GM03348 (cell line): ENCODE data around the gene PLXNA2.

Source experiments
- DNase-seq: peaks from one replicate; pipeline ENCODE4 v3.0.0; 2012; ENCODE audit warnings: low spot score

PLXNA2 gene

DNA sequence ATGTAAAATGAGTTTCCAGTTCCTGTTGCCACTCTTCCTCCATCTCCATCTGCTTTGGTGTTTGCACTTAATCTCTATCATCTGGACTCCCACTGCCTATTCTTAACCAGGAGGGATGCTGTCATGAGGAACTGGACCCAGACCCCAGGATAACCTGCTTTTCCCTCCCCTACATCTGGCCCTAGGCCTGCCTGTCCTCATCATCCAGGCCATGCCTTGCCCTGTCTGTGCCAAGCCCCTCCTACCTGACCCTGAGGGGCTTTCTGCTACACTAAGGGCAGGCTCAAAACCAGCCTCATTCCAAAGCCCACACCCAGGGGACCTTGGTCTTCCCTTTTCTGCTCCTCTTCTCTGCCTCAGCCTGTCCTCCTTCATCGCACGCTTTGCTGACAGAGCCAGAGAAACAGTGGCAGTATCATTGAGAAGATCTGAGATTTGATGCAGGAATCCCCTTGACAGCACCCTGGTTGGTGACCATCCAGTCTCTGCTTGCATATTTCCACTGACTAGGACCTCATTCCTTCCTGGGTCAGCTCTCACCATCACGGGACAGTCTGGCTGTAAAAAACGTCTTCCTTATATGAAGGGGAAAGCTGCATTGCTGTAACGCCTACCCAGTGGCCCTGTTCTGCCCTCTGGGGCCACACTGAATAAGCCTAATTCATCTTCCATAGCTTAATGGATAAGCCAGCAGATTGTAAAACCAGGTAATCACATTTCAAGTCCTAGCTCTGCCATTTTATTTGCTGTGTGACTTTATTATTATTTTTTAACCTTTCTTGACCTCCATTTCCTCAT is 38.8 kb downstream of the PLXNA2 start:
- DNase-seq = no peak

DNA sequence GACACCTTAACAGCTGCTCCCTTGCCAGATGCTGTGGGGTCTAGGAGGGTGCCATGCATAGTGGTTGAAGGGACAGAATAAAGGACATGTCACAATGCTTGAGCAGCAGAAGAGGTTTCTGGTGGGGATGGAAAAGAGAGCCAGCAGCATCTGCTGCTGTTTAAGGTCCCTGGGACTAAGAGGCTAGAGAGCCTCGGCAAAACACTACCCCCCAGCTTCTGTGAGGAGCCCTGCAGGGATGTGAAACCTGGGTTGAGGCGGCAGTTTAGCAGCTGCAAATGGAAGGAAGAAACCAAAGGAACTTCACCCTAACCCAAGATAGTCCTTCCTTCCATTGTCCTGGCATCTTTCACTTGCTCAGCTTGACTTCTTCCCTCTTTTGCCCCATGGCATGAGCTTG is 39.4 kb downstream of the PLXNA2 start:
- no peak for DNase-seq

DNA sequence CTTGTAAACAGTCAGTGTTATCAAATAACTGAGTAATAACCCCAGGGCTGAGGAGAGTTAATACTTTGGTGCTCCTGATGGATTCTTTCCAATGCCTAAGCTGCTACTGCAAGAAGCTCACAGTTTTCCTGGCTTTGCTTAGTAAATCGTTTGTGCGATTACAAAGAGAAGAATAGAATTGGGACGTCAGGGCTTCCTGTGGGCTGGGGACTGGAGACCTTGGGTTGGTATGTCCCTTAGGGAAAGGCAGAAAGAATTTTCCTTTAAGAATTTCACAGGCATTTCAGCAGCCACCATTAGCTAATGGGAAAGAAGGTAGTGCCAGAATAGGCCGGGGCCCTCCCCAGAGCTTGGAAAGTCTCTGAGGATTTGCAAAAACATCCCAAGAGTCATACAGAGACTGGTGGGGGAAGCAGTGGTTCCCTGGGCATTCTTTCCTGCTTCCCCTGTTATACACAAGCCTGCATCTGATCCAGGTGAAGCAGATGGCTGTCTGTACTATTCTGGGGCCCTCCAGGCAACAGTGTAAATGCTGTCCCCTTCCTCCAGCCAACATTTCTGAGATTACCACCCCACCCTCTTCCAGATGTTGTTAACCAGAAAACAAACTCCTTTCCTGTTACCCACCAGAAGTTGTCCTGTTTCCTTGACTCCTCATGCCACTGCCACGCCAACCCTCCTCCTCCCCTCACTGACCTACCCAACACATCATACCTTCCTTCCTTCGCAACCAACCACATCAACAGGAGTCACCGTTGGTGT is 40.2 kb downstream of the PLXNA2 start:
- peak; percentile 63 for DNase-seq

DNA sequence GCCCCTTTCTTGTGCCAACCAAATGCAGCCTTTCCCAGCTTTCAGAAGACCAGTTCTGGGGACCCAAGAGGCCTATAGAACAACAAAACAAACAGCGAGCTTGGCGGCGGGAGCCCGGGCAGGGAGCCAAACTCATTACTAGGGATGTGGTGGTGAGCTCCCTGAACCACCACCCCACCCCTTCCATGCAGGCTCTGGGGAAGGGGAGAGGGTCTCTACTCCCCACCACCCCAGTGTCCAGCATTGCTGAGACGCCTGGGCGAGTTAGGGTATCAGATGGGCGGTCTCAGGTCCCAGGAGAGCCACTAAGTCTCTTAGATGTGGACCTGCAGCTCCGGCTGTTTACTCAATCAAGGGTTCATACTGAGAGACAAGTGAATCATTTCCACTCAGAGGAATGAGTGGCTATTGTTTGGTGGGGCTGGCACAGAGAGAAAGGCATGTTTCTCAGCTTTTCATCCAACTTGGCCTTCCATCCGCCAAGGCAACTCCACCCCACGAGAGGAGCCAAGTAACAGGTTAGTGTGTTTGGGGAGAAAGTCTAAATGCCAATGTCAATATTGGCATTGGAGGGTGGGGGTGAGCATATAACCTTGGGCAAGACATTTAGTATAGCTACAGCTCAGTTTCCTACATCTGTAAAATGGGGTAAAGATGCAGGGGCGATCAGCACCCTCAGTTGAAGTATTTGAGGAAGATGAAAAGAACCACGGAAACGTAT is 40.9 kb downstream of the PLXNA2 start:
- peak; percentile 64 for DNase-seq

DNA sequence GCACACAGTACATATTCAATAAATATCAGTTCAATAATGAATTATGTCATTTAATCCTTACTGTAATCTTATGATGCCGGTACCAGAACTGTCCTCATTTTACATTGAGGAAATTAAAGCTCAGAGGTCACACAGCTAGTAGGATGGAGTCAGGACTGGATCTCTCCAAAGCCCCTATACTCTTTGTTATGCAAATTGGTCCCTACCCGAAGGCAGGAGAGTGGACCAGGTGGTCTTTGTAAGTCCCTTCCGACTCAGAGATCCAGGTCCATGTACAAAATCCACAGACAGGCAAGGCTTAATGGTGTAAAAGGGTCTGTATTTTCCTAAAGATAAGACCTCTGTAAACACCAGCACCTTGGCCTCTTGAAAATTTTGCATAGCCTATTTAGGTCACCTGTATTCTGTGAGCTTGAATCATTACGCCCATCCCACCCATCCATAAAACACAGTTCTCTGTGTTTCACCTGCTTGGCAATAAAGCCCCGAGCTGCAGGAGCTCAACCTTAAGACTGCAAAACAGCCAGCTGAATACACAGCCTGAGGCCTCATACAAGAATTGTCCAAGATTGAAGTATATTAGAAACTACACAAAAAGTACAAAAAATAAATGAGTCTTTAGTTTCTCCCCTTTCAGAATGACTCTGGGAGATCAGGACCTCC is 41.7 kb downstream of the PLXNA2 start:
- no peak for DNase-seq

DNA sequence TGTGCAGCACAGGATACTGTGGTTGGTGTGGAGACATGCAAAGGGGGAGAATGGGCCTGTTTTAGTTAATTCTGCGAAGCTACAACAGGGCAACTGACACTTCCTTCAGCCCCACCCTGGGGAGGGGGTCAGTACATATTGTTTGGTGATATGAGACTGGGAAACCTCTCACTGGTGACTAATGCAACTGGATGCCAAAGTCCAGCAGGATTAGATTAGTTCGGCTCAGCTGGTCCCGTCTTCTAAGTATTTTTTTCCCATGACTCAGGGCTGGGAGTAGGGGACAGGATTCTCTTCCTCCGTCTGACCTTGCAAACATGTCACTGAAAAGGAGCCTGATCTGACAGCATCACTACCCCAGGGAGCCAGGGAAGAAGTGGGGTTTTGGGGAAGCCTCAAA is 43.0 kb downstream of the PLXNA2 start:
- peak; percentile 88 for DNase-seq

DNA sequence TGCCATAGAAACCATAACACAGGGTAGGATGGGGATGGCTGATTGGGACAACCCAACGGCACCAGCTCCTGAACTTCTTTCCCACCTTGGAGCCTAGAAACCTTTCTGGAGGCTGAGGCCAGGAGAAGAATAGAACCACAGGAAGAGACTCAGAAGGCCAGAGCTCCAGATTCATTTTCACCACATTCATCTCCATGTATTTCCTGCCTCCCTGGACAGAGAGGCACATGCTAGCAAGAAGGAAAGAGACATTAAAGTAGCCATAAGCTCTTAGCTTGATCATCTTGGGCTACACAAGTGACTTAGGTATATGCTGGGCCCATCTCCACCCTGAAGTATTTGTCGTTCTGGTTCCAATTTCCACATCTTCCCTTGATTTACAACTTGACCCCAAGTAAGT is 44.1 kb downstream of the PLXNA2 start:
- DNase-seq = no peak

DNA sequence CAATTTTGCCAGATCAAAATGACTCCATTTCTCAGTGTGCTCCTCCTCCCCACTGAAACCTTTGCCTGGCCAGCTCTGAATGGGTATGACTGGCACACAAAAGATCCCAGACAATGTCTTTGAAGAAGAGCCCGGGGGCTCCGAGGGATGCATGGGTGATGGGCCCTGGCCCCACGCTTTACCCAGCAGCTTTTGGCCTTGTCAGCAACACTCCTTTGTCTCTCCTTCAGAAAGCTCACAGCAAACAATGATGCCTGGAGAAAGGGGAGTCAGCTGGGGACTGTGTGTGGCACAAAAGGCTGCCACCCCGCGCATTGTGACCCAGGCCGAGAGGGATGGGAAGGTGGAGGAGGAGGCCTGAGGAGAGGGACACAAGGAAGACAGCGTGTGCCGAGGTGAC is 45.9 kb downstream of the PLXNA2 start:
- no peak for DNase-seq

DNA sequence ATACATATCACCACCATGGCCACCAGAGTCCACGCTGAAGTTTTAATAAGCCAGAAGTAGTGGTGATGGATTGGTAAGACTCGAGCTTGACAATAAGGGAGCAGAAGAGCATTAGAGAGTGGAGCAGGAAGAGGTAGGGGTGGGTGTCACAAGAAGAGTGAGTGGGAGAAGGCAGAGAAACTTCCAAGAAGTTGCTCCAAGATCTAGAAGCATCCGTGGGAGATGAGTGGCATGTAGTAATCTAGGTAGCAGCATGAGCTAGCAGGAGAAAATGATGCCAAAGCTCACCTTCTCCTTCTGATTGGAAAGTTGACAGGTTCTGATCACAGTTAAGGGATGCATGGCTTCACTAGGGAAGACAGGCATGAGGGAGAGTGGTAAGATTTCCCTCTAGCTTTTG is 49.2 kb downstream of the PLXNA2 start:
- no peak for DNase-seq

DNA sequence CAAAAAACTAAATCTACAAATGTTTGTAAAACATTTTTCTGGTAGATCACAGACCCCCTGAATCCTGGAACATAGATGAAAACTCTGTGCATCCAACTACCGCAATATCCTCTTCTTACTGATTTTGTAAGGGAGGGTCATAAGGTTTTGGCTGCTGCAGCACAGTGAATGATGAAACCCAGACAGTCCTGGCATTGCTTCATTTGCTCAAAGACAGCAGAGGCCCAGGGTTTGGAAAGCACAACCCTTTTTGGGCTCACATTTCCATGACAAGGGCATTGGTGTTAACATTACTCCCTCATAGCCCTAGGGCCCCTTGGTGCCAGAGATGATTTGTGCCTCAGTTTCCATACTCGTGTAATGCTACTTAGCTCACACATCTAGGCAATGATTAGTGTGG is 51.2 kb downstream of the PLXNA2 start:
- peak; percentile 59 for DNase-seq

DNA sequence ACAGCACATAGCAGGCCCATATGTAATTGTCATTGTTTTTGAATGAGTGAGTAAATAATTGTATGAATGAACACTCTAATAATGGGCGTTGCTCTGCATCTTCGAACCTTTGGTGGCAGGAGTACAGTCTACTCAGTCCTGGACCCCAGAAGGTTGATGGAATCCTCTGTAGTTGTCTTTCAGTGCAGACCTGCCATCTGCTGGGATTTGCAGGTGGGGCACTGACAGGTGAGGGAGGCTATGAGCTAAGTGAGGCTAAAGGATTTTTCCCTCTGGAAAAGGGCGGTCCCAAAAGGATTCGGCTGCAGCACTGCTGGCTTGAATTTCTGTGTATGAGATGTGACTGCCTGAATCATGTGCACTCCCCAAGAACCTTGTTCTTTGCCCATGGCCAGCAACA is 53.4 kb downstream of the PLXNA2 start:
- DNase-seq = no peak

DNA sequence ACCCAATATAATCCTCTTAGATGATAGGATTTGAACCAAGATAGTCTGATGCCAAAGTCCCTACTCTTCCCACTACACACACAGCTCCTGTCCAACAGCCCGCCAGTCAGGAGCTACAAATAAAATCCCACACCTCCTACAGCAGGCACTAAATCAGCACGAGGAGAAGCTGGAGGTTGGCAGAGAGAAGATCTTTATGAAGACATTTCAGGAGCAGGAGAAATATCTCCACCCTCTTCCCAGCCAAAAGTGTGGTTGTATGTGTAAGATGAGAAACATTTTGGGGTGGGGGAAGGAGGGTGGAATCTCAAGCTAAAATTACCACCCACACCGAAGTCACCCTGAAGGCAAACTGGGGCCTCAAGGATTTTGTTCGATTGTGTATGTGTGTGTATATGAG is 54.5 kb downstream of the PLXNA2 start:
- no peak for DNase-seq

DNA sequence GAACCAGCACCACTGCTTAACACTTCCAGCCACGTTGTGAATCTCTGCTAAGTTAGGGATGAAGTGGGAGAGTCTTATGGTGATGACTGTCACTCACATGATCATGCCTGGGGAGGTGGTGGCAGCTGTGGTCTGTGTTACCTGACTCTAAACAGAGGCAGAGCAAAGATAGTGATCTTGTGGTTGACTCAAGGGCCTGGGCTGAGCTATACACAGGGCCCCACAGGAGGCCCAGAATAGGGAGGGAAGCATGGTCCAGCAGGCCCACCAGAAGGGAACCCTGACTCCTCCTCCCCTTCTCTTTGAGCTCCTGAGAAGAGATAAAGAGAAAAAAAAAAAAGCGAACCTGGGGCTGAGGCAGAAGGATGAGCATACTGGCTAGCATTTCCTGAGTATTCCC is 55.0 kb downstream of the PLXNA2 start:
- DNase-seq = no peak

DNA sequence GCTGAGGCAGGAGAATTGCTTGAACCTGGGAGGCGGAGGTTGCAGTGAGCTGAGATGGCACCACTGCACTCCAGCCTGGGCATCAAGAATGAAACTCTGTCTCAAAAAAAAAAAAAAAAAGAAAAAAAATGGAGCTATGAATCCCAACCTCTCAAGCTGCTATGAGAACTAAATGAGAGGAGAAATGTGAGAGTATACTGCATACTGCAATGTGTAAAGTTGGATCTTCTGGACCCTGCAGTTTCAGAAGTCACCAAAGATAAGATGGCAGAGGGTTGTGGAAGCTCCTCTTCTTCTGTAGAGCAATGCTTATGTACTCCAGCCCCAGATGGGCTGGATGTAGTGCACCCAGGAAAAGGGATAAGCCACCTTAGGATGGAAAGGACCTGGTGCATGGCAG is 55.6 kb downstream of the PLXNA2 start:
- DNase-seq = no peak

DNA sequence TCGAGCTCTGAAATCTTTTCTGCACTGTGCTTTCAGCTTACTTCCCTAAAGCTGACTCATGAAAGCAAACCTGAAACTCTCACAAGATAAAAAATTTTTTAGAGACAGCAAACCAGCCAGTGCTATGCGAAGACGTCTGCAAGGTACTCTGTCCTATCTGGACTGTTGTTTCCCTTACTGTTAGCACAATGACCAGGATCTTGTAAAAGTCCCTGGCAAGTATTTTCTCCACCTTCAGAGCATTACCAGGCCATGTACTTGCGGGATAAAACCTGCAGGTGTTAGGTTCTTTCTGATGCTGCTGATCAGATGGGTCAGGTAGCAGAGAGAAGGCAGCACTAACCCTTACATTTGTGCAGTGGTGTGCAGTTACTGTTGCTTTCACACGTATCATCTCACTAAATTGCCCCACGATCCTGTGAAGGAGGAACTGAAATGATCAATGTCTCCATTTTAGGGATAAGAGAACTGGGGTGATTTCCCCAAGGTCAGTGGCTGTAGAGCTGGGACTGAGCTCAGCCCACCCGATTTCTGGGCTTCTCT is 56.6 kb downstream of the PLXNA2 start:
- DNase-seq = no peak

DNA sequence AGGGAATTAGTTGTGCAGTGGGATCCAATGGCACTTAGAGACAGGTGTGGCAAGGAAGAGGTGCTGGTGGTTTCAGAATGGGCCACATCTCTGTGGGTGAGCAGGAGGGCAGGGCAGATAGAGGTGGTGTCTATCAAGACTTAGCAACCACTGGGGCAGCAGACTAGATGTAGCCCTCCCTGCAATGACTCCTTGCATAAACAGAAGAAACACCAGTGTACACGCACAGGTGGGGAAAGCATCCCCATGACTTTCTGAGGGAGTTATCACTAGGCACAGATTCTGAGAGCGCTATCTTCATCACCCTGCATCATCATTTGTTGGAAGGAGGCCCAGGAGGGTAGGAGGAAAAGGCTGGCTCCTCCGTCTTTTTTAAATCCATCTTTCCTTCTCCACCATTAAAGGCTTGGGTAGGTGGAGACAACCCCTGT is 58.4 kb downstream of the PLXNA2 start:
- DNase-seq = no peak

DNA sequence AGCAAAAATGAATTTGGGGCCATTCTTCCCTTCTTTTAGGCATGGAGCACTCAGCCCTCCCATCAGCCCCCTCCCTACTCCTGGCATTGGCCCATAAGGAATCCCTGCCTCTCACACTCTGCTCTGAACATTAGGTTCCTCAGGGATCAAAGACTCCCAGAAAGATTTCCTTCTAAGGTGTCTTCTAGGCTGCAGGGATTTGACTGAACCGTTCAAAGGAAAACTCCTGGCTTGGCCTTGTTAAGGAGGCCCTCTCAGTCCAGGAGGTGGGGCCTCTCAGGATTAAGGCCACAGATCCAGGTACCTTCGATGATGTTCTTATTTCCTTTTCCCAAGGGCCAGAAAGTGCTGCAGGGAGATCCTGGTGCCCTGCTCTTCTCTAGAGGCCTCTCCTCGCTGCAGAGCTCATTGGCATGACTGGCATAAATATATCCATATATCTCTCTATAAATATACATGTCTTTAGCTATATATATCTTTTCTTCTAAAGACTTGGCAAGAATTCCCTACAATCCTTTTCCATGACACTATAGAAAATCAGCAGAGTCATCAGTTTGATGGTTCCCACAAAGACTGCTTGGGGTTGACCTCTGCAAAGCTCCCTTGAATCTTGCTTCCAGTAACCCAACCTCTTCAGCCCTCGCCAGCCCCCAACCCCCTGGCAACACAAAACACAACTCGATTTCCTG is 59.1 kb downstream of the PLXNA2 start:
- no peak for DNase-seq

DNA sequence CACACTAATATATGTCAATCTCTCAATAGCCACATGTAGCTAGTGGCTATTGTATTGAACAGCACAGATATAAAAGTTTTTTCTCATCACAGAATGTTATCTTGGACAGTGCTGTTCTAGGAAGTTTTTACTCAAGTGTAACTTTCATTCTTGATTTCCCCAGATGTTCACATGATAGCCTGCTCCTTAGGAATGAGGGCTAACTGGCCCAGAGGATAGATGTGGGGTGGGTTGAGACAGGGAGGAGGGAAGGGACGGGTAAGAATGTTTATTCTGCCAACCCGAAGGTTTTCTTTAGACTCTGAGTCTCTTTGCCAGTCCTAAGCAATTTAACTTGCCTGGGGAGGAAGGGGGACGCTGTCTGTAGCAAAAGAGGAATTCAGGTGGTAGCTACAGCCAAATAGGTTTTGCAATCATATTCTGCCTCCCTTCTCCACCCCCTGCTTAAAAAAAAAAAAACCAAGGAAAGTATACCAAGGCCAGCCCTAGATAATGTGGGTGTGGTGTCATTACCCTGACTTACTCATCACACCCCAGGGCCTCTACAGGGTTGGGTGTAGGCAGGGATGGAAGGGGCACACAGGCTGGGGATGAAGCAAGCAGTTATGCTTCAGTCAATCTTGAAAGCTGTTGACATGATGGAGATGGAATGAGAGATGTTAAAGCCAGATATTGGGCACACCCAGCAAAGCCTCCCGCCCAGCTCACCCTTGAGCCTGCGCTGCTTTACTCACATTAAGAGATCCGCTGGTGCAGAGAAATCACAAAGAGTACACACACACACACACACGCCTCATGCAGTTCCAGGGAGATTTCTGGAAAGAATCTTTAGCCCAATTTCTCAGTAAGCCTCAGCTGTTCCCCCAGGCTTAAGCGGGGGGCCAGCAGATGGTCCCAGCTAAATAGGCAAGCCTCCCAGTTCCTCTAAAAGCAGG is 59.9 kb downstream of the PLXNA2 start:
- DNase-seq = peak; percentile 94

DNA sequence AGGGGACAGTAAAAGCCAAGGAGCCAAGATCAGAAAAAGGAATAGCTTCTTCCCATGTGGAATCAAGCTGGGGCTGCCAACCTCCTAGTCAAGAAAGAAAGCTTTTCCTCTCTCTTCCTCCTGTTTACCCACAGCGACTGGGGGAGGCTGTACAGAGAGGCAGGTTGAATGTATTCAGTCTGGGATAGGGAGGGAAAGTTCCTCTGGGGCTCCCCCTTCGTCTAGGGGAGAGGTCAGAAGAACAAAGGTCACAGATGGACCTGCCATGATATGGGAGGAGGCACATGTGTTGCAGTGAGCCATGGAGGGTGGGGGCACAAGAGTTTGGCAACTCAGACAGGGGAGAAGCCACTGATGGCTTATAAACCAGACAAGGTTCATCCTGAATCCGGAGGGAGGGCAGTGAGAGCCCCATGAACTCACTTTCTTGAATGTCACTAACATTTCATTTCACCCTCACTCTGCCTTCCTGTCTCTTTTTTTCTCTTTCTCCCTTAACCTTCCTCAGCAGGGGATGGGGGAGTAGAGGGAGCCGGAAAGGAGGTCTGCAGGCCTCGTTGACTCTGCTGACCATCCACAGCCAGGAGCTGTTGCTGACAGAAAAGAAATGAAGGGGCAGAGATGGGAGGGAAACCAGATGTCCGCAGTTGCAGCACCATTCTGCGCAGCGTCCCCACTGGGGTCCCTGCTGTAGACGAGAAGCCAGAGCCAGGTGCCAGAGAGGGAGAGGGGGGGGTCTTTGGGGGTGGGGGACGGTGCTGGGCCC is 61.1 kb downstream of the PLXNA2 start:
- no peak for DNase-seq

DNA sequence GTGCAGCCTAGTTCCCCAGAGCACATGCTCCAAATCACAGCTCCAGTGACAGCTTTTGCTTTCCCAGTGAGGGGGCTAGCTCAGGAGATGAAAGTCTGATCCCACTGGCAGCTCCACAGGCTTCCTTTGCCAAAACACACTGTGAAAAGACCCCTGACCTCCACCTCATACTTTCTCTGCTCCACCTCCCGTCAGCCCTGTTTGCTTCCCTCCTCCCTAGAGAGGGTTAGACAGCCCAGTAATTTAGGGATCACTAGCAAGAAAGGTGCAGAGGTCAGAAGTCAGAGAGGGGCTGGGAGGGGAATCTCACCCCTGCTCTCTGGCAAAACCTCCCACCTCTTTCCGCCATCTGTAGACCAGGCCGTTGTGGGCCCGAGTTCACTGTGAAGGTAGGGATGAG is 62.8 kb downstream of the PLXNA2 start:
- no peak for DNase-seq
